CD4-positive, alpha-beta T cell treated with Interleukin-15 for 1 hour (primary cell): ENCODE results near the gene ACAD10.
A peak's percentile ranks its signal among the peaks of the same experiment; 100 is the strongest.
"Not testable (repeated sequence)": the region's sequence is repeated elsewhere in the genome, so short reads cannot be mapped to it uniquely, and the experiment has no call there.

ENCODE experiments used
- DNase-seq: peaks from one replicate; pipeline ENCODE4 v3.0.0-alpha.2; 2020

The ACAD10 gene

DNA sequence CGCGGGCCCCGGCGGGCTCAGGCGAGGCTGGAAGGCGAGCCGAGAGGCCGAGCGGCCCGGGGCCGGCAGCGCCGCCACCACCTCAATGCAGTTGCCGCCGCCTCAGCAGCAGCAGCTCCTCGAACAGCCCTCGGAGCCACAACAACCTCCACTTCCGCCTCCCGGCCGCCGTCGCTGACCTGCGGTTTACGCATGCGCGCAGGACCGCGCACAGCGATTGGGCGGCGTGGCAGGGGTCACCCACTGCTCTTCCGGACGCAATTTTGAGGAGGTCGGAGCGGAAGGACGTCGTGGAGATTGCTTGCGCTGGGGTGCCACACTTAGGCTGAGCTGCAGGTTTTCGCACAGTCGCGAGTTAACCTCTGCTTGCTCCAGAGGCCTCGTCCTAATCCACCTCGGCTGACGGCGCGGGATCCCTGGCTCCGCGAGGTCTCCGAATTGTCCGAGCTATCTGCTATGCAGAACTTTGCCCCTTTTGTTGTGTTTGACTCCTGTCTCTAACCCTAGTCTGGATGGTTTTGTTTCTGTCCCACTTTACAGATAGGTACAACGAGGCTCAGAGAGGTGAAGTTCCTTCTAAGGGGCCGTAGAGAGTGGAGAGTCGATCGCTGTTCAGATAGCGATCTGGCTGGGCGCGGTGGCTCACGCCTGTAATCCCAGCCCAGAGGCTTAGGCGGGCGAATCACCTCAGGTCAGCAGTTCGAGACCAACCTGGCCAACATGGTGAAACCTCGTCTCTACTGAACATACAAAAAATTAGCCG, at the start of gene ACAD10, which contains the start of gene BRAP:
Gene ACAD10, plus strand, starts transcription at position 243 of the 763 bp plus-strand sequence. CDS start 6,657 bp downstream, outside the sequence.
Gene BRAP, minus strand, starts transcription at position 146 of the 763 bp plus-strand sequence. CDS start 164 bp downstream, outside the sequence.
- DNase-seq, result peak; percentile 95

DNA sequence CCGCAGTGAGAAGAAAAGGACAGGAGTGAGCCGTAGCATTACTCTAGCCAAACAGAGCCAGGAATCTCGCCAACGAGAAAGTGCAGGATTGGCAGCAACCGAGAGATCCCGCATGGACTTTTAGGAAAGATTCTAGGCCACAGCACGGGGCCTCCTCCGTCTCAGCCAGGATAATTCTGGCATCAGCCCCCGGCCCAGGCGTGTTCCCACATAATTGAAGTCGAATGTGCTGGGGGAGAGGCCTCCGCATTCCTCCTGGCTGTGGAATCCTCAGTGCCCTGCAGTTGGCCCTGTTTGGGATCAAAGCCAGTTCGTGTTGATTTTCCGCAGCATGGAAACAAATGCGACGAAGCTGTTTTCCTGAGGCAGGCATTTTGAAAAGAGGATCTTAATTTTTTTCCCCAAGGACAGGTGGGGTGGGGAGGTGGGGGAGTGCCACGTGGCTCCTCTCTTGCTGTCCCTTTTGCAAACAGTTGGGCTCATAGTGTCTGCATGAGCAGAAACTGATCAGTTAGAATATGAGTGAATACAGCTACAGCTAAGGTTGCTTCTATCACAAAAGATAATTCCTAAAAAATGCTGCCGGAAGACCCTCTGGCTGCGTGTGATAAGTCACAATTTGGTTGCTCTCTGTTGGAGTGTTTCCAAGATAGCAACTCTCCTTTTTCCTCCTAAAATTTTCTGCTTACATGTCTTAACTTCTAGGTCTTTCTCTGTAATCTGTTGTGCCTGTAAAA, 49.5 kb upstream of the ACAD10 start:
- no peak for DNase-seq

DNA sequence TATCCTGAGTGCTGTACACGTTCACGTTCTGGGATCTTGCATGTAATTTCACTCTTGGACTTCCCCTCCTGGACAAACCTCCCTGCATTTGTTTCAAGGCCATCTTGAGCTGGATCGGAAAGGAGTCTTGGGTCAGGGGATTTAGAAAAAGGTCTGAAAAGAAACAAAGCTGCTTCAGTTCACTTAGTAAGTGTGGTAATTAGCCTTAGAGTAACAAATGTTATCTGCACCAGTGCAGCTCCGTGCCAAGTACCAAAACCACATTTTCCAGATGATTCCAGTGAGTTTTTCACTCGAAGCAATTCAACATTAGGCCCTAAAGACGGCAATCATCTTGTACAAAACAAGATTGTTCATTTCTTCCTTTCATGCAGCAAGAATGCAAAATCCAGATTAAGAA, 47.3 kb upstream of the ACAD10 start:
- no peak for DNase-seq

DNA sequence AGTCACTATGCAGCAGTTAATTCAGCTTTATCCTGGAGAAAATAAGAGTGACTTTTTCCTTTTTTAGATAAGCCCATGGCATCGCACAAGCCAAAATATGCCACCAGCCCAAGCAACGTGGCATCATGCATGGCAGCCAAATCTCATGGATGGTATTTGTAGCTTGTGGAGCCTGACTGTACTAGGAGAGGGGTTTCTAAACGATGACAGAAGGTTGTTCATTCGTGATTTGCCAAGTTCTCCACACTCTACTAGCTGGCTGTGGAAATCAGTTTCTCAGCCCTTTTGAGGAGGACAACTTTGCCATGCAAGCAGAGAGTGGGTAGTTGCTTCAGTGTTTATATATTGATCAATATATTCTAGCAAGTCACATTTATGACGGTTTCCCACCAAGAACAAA, 45.3 kb upstream of the ACAD10 start:
- DNase-seq, result no peak

GRCh38 chr12:111642681-111643426, 43.0 kb upstream of the ACAD10 start:
- no peak for DNase-seq

- DNase-seq, result no peak
Measured at GRCh38 chr12:111643427-111643826, 42.4 kb upstream of the ACAD10 start.

GRCh38 chr12:111645433-111645832, 40.4 kb upstream of the ACAD10 start:
- no peak for DNase-seq

- DNase-seq, result no peak
Measured at GRCh38 chr12:111650912-111651311, 34.9 kb upstream of the ACAD10 start.

DNA sequence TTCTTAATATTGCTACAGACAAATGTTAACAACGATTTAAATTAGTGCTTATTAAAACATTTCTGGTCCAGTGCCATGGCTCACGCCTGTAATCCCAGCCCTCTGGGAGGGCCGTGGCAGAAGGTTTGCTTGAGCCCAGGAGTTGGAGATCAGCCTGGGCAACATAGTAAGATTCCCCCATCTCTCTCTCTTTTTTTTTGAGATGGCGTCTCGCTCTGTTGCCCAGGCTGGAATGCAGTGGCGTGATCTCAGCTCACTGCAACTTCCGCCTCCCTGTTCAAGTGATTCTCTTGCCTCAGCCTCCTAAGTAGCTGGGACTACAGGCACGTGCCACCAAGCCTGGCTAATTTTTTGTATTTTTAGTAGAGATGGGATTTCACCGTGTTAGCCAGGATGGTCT, 33.3 kb upstream of the ACAD10 start:
- DNase-seq, result not testable (repeated sequence)

GRCh38 chr12:111653596-111653995, 32.3 kb upstream of the ACAD10 start:
- no peak for DNase-seq

DNA sequence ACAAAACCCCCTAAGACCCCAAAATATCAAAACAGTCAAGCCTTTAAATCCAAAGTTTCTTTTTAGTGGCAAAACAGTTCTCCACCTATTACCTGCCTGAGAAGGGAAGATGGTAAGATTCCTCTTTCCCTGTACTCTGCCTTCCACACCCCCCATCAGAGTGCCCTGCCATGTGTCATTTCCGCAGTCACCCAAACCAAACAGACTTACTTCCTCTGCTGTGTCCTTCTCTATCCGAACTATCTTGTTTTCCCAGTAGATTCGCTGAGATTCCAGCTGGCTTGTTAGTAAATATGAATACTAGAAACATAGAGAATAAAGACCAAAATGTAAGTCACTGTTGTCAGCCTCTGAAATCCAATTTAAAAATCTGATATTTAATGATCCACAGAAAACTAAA, 30.5 kb upstream of the ACAD10 start:
- no peak for DNase-seq

DNA sequence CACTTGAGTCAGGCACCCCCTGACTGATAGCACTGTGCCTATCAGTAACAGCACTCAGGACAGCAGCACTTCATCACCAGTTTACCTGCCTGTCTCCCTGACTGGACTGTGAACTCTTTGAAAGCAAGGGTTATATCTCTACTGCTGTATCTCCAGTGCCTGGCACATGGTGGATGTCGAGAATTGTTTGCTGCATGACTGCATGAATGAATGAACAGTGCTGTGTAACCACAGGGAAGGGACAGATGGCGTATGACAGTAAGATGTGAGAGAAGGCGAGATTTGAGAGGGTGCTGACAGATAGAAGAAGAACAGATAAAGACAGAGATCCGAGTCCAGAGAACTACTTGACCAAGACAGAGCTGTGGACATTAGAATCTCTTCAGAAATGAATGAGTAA, 29.8 kb upstream of the ACAD10 start:
- DNase-seq, result no peak

DNA sequence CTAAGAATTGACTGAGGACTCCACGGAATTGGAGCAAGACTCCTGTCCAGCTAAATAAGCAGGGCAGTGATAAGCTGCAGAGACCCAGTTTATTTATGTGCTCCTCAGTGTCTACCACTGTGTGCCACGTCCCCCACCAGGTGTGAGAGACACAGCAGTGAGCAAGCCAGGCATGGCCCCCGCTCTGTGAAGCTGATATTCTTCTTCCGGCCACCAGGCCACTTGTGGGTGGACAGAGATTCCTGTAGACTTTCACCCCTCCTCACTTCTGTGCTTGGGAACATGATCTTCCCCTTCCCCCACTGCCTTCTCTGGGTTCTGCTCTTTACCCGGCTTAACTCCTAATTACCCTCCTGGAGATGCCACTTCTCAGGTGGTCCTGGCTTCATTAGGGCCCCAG, 21.4 kb upstream of the ACAD10 start:
- DNase-seq, result no peak

DNA sequence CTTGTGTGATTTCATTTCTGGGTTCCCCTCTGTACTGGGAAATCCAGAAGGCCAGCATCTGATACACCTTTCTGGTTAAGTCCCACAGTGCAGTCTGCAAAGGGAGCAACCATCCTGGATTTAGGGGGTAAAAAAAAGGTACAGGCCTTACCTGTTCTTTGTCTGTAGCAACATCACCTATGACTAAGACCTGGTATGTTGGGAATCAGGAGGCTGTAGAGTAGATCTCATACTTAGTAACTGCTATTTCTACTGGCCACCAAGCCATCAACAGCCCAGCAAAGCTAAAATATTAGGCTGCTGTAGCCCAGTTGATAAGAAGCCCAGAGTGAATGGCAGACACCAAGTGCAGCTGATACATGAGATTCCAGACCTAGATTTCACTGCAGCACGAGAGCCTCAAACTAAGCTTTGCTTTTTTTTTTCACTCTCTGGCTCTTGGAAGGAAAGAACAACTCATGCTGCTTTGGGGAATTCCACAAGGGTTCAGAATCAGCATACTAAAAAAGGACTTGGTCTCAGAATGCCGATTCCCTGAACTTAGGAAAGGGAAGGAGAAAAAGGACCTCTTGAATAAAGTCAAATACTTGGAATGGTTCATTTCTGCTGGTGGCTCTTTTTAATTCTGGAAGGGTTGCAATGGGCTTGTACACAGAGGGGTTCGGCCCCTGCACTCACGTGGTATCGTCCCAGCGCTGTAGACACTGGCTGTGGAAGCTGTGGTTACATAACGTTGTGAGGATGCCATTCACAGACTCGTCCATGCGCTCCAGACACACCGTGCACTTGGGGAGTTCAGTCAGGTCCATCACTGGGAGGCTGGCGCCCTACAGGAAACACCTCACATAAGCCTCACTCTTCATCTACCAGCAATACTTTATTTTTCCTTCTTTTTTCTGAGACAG, 20.6 kb upstream of the ACAD10 start:
- DNase-seq, result no peak

GRCh38 chr12:111672822-111673381, 13.0 kb upstream of the ACAD10 start:
- DNase-seq, result no peak

DNA sequence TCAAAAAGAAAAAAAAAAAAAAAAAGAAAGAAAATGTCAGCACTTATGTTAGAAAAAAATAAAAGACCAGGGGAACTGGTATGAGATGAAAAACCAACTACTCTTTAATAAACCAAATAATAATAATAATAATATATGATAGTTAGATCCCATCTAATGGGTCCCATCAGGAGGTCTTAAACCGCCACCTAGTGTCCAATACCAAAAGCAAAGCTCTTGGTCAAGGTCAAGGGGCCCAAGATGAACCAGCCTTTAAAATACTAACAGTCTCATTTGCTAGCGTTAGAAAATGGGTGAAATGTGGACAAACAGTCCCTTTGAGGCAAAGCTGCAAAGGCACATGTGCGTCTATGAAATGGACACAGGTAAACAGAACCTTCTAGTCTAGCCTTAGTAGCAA, 12.3 kb upstream of the ACAD10 start:
- no peak for DNase-seq

- DNase-seq, result no peak
Measured at GRCh38 chr12:111677186-111677585, 8.7 kb upstream of the ACAD10 start.

- not testable (repeated sequence) for DNase-seq
Measured at GRCh38 chr12:111684485-111685198, 1.2 kb upstream of the ACAD10 start.

- no peak for DNase-seq
Measured at GRCh38 chr12:111685322-111685810, 487 bp upstream of the ACAD10 start.

DNA sequence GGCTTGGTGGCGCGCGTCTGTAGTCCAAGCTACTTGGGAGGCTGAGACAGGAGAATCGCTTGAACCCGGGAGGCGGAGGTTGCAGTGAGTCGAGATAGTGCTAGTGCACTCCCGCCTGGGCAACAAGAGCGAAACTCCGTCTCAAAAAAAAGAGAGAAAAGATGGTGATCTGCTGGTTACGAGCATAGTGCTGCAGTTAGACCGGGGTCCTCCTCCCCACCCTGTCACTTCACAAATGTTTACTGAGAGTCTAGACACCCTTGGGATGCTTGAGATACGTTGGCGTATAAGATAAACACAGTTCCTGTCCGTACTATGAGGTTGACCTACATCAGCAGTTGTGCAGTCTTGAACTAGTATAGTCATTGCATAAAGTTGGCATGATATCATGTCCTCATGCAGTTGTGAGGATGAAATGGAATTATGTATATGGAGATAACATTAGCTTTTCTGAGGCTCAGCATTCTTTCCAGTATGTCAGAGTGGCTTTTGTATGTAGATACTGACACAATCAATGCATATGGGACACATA, 787 bp downstream of the ACAD10 start:
- DNase-seq, result no peak

GRCh38 chr12:111687255-111687654, 1.4 kb downstream of the ACAD10 start:
- DNase-seq, result no peak
